NB4 (cell line): ENCODE data around the gene ADAM17.

Source experiments
- CTCF ChIP-seq: IDR thresholded peaks from one replicate; pipeline ENCODE4 v1.5.1; 2012; ENCODE audit warnings: low read depth, low read length
- POLR2A ChIP-seq: IDR thresholded peaks from 2 replicates; pipeline ENCODE4 v1.6.1; 2011; ENCODE audit warnings: mild to moderate bottlenecking; ENCODE audit not compliant: insufficient read length; ENCODE audit errors: extremely low read depth
- TF ChIP-seq, protein P1 (sequence below): IDR thresholded peaks from 2 replicates; pipeline ENCODE4 v1.6.1; 2011; ENCODE audit warnings: low read depth, low read length

- no peak for TF ChIP-seq POLR2A
- no peak for TF ChIP-seq CTCF
- TF ChIP-seq, protein P1, sequence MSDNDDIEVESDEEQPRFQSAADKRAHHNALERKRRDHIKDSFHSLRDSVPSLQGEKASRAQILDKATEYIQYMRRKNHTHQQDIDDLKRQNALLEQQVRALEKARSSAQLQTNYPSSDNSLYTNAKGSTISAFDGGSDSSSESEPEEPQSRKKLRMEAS, result no peak
Observed at GRCh38 chr2:9532421-9532820, 23.2 kb downstream of the ADAM17 start.
